ENCODE data around the gene E2F4. TPM values are rescaled to one million over a fixed set of nuclear protein-coding genes. Genes with fewer than 3 reads are reported as not detected.

E2F4 gene
- total RNA-seq, 1 donor from 2014 or later, result 51.2 TPM

GRCh38 chr16:67229906-67230808 is 38.2 kb downstream of the E2F4 start:
- DNase-seq (ENCODE audit: low read depth) (no peak), FAIRE-seq (no peak)
- H4K20me1 ChIP-seq (ENCODE audit: insufficient read depth, low read length), result peaks cover 31% of the 10 kb centered on the region
- peaks cover 50% of the 10 kb centered on the region for H3K79me2 ChIP-seq (ENCODE audit: insufficient read depth, low read length)
- no peak overlapping the region for H2AFZ ChIP-seq (ENCODE audit: low read depth, low read length)
- H3K4me2 ChIP-seq (ENCODE audit: low read length), result no peak overlapping the region
- Mint-ChIP-seq H3K27me3 (ENCODE audit: low read depth, unreplicated experiment) (no peaks in the 10 kb centered on the region), H3K36me3 (ENCODE audit: low read depth, unreplicated experiment) (peaks cover 11% of the 10 kb centered on the region), H3K4me3 (ENCODE audit: unreplicated experiment) (no peak overlapping the region), H3K4me1 (ENCODE audit: low read depth, unreplicated experiment) (peaks cover 3% of the 10 kb centered on the region), H3K9me3 (ENCODE audit: unreplicated experiment) (no peaks in the 10 kb centered on the region), H3K27ac (ENCODE audit: unreplicated experiment) (no peak overlapping the region)
- H3K4me1 ChIP-seq (ENCODE audit: insufficient read depth, low read length), result peaks cover 20% of the 10 kb centered on the region
- no peaks in the 10 kb centered on the region for H3K27me3 ChIP-seq (ENCODE audit: insufficient read depth, low read length)
- H3K9ac ChIP-seq (ENCODE audit: low read length), result no peak overlapping the region
- H3K36me3 ChIP-seq (ENCODE audit: insufficient read depth, low read length), result peaks cover 35% of the 10 kb centered on the region
- no peak overlapping the region for H3K4me3 ChIP-seq (ENCODE audit: insufficient read depth, low read depth, low read length)
- TF ChIP-seq CTCF (IDR thresholded peaks at IDR 0.05; ENCODE audit: insufficient read depth, low read depth, low read length) (no peak), EZH2 (IDR thresholded peaks at IDR 0.05; ENCODE audit: insufficient read depth, low read length) (no peak)
- no peak overlapping the region for H3K27ac ChIP-seq (ENCODE audit: low read depth, low read length)
- no peaks in the 10 kb centered on the region for H3K9me3 ChIP-seq (ENCODE audit: insufficient read depth, low read depth, low read length)

- no peak overlapping the region for H3K4me3 Mint-ChIP-seq (ENCODE audit: unreplicated experiment)
- H3K4me2 ChIP-seq (ENCODE audit: low read length), result no peak overlapping the region
- peaks cover 36% of the 10 kb centered on the region for H3K36me3 ChIP-seq (ENCODE audit: insufficient read depth, low read length)
- H3K9me3 Mint-ChIP-seq (ENCODE audit: unreplicated experiment), result no peaks in the 10 kb centered on the region
- H4K20me1 ChIP-seq (ENCODE audit: insufficient read depth, low read length), result peaks cover 31% of the 10 kb centered on the region
- no peak overlapping the region for H3K9ac ChIP-seq (ENCODE audit: low read length)
- TF ChIP-seq EZH2 (IDR thresholded peaks at IDR 0.05; ENCODE audit: insufficient read depth, low read length) (no peak), CTCF (IDR thresholded peaks at IDR 0.05; ENCODE audit: insufficient read depth, low read depth, low read length) (no peak)
- no peaks in the 10 kb centered on the region for H3K27me3 ChIP-seq (ENCODE audit: insufficient read depth, low read length)
- H3K4me1 Mint-ChIP-seq (ENCODE audit: low read depth, unreplicated experiment), result peaks cover 4% of the 10 kb centered on the region
- peaks cover 17% of the 10 kb centered on the region for H3K4me1 ChIP-seq (ENCODE audit: insufficient read depth, low read length)
- H3K79me2 ChIP-seq (ENCODE audit: insufficient read depth, low read length), result peaks cover 47% of the 10 kb centered on the region
- no peaks in the 10 kb centered on the region for H3K27me3 Mint-ChIP-seq (ENCODE audit: low read depth, unreplicated experiment)
- H2AFZ ChIP-seq (ENCODE audit: low read depth, low read length), result no peak overlapping the region
- no peaks in the 10 kb centered on the region for H3K9me3 ChIP-seq (ENCODE audit: insufficient read depth, low read depth, low read length)
- peaks cover 12% of the 10 kb centered on the region for H3K36me3 Mint-ChIP-seq (ENCODE audit: low read depth, unreplicated experiment)
- no peak overlapping the region for H3K4me3 ChIP-seq (ENCODE audit: insufficient read depth, low read depth, low read length)
- peak overlapping the region; percentile 41 for H3K27ac Mint-ChIP-seq (ENCODE audit: unreplicated experiment)
- no peak for DNase-seq (ENCODE audit: low read depth)
- no peak for FAIRE-seq
- H3K27ac ChIP-seq (ENCODE audit: low read depth, low read length), result no peak overlapping the region
These were observed 39.1 kb downstream of the E2F4 start for GRCh38 chr16:67230809-67231660.
